K562 (cell line): ENCODE measurements around the gene NOXRED1. TPM values are rescaled to one million over a fixed set of nuclear protein-coding genes. Genes with fewer than 3 reads are reported as not detected.

Experiments
- ATAC-seq: fragments of 200-7000 bp; cut with Tn5 transposase; 3 replicates; pipeline ENCODE4 v1.9.1; 2020; ENCODE audit warnings: moderate library complexity
- BruUV-seq: library from RNA; stranded (reverse); fragments of 400-500 nt; replicated peaks from 2 replicates; lab custom pipeline; 2021; lab: Mats Ljungman, UMichigan
- CTCF ChIA-PET: fragments of 300-600 bp; formaldehyde crosslinking; extraction: SDS; loops from one replicate; lab custom pipeline; 2021; ENCODE audit warnings: low intra/inter-chr PET ratio; lab: Yijun Ruan, JAX
- POLR2A ChIA-PET: fragments of 300-600, 350-650 bp; sonication (Branson Sonifier 250); formaldehyde crosslinking; extraction: SDS; loops from one replicate; lab custom pipeline; 2021; ENCODE audit warnings: antibody characterized with exemption, inconsistent platforms; lab: Yijun Ruan, JAX
- DNase-seq, 4 experiments: peaks; one replicate each; pipeline versions ENCODE4 v3.0.0 to v3.0.0-alpha.2; 2011 to 2018; ENCODE audit warnings: low spot score in 3 of 4, mixed read lengths in 3 of 4; ENCODE audit errors: extremely low read depth in 1 of 4
- FAIRE-seq: peaks from 2 replicates; lab custom pipeline; 2011; peaks lifted over from hg19 to GRCh38; lab: Jason Lieb, UNC
- H2AFZ ChIP-seq: 2 replicates; pipeline ENCODE4 v1.6.0; 2011; ENCODE audit warnings: low read depth, low read length, control low read depth, inconsistent platforms
- H3K27ac ChIP-seq: fragments of 200-600 bp; 3 replicates; pipeline ENCODE4 v1.8.0; 2011; ENCODE audit warnings: low read depth, mild to moderate bottlenecking, control low read depth, inconsistent platforms, low read length, moderate library complexity, mixed read lengths; ENCODE audit errors: extremely low read depth
- H3K27me3 ChIP-seq, 2 experiments: fragments of 300-600 bp in 1 of 2; 2 replicates in 1 of 2; 3 replicates in 1 of 2; pipeline versions ENCODE4 v1.6.0 to v1.8.0; 2011; ENCODE audit warnings: inconsistent platforms in 2 of 2, low read length in 2 of 2, mild to moderate bottlenecking in 1 of 2, mixed read lengths in 1 of 2, moderate library complexity in 1 of 2; ENCODE audit not compliant: control insufficient read depth in 2 of 2, insufficient read depth in 2 of 2
- H3K36me3 ChIP-seq: fragments of 300-600 bp; 3 replicates; pipeline ENCODE4 v1.8.0; 2011; ENCODE audit warnings: mild to moderate bottlenecking, low read length, inconsistent platforms; ENCODE audit not compliant: control insufficient read depth, insufficient read depth
- H3K4me1 ChIP-seq, 2 experiments: fragments of 200-600 bp in 1 of 2; replicated peaks in 1 of 2; 2 replicates in 1 of 2; 3 replicates in 1 of 2; pipeline versions ENCODE4 v1.5.1 to v1.8.0; 2011; ENCODE audit warnings: inconsistent platforms in 2 of 2, low read length in 2 of 2, mild to moderate bottlenecking in 1 of 2, mixed read lengths in 1 of 2, moderate library complexity in 1 of 2; ENCODE audit not compliant: control insufficient read depth in 2 of 2, insufficient read depth in 2 of 2
- H3K4me2 ChIP-seq: 2 replicates; pipeline ENCODE4 v1.6.1; 2011; ENCODE audit warnings: low read length, control low read depth, inconsistent platforms, mixed read lengths; ENCODE audit not compliant: insufficient read depth
- H3K4me3 ChIP-seq: fragments of 200-600 bp; sonication (generic), shearing (Covaris generic); 2 replicates; pipeline ENCODE4 v1.5.1; 2016; ENCODE audit warnings: control low read depth, inconsistent platforms
- H3K79me2 ChIP-seq: fragments of 200-600 bp; 3 replicates; pipeline ENCODE4 v1.8.0; 2011; ENCODE audit warnings: low read length, inconsistent platforms; ENCODE audit not compliant: control insufficient read depth, insufficient read depth
- H3K9ac ChIP-seq, 2 experiments: 2 replicates each; pipeline versions ENCODE4 v1.6.0 to v1.6.1; 2011; ENCODE audit warnings: low read depth in 2 of 2, low read length in 2 of 2, control low read depth in 1 of 2, inconsistent platforms in 1 of 2, mild to moderate bottlenecking in 1 of 2, mixed read lengths in 1 of 2; ENCODE audit not compliant: insufficient read depth in 1 of 2
- H3K9me1 ChIP-seq: one replicate; pipeline ENCODE4 v1.6.0; 2011; ENCODE audit warnings: inconsistent platforms, mild to moderate bottlenecking, low read length, moderate library complexity; ENCODE audit not compliant: control insufficient read depth, insufficient read depth
- H3K9me3 ChIP-seq: replicated peaks from 2 replicates; pipeline ENCODE4 v1.5.1; 2011; ENCODE audit warnings: low read depth, low read length, inconsistent platforms; ENCODE audit not compliant: control insufficient read depth, insufficient read depth
- H4K20me1 ChIP-seq: replicated peaks from 2 replicates; pipeline ENCODE4 v1.6.1; 2011; ENCODE audit warnings: low read length, inconsistent platforms, mixed read lengths; ENCODE audit not compliant: control insufficient read depth, insufficient read depth
- ESRRB ChIP-seq: fragments of 250-450 bp; sonication (Bioruptor Pico); IDR thresholded peaks from 2 replicates; pipeline ENCODE4 v1.5.0; 2020; ENCODE audit warnings: mild to moderate bottlenecking, moderate library complexity, borderline replicate concordance
- MIER1 ChIP-seq: fragments of 450-650 bp; IDR thresholded peaks from 2 replicates; pipeline ENCODE4 v1.6.1; 2016; ENCODE audit warnings: antibody characterized with exemption, mild to moderate bottlenecking, low read depth
- MTF1 ChIP-seq: fragments of 250-450 bp; sonication (Bioruptor Pico); IDR thresholded peaks from 2 replicates; pipeline ENCODE4 v1.9.0; 2021; ENCODE audit warnings: moderate library complexity, mild to moderate bottlenecking, inconsistent platforms, borderline replicate concordance
- NFE2L1 ChIP-seq: fragments of 450-650 bp; IDR thresholded peaks from 2 replicates; pipeline ENCODE4 v1.6.1; 2016; ENCODE audit warnings: missing genetic modification characterization, low read depth, mild to moderate bottlenecking, missing compliant biosample characterization, moderate library complexity, borderline replicate concordance
- RBFOX2 ChIP-seq: fragments of 200-400 bp; formaldehyde crosslinking; IDR thresholded peaks from 2 replicates; pipeline ENCODE4 v1.6.1; 2017; ENCODE audit warnings: low read depth, mild to moderate bottlenecking, low read length, moderate library complexity
- RBM39 ChIP-seq: fragments of 200-400 bp; formaldehyde crosslinking; optimal IDR thresholded peaks from 2 replicates; pipeline ENCODE3; 2018; ENCODE audit warnings: low read depth, low read length
- SMC3 ChIP-seq: conservative IDR thresholded peaks from 2 replicates; pipeline ENCODE4 v1.6.1; 2011; ENCODE audit warnings: low read depth, low read length, improper control_type of control experiment; ENCODE audit not compliant: insufficient read depth
- WGBS: fragments of 100-300 bp; shearing (Covaris generic); methylation state at CpG from one replicate; pipeline ENCODE4 v1.1.6; 2016; ENCODE audit warnings: low coverage, mixed read lengths; ENCODE audit not compliant: insufficient coverage; ENCODE audit errors: missing lambda C conversion rate; 5-methylcytosine and 5-hydroxymethylcytosine counted together
- in situ Hi-C: fragments of 300-500 bp; cut with MboI; formaldehyde crosslinking; loops from 4 replicates; pipeline ENCODE4 v1.15.0; 2018; ENCODE audit warnings: inconsistent platforms, mixed read lengths
- intact Hi-C: fragments of 100-400 bp; cut with micrococcal nuclease; formaldehyde crosslinking; loops from 2 replicates; pipeline ENCODE4 v1.14.2; 2022
- polyA plus RNA-seq, 8 experiments: library from polyadenylated mRNA; depleted of rRNA in 4 of 8; stranded (reverse) in 5 of 8; unstranded in 3 of 8; fragments of >200 nt; fragmentation: Nextera tagmentation in 2 of 8; fragmentation: Illumina TruSeq in 1 of 8; extraction: Ambion mirVana in 2 of 8; extraction: Trizol in 1 of 8; gene quantifications; 2 replicates each; pipeline versions ENCODE4 v1.2.1 to v1.2.3, GENCODE V29; 2011 to 2014; ENCODE audit warnings: inconsistent platforms in 1 of 8, missing spikeins in 1 of 8
- total RNA-seq, 7 experiments: library from RNA; depleted of rRNA in 6 of 7; stranded (reverse); fragments of >200 nt in 6 of 7; fragmentation: Illumina TruSeq in 2 of 7; extraction: Trizol in 2 of 7; gene quantifications; 2 replicates each; pipeline versions ENCODE4 v1.2.1 to v1.2.3, GENCODE V29; 2011 to 2021; ENCODE audit warnings: low replicate concordance in 1 of 7
- TF ChIP-seq, protein P1 (sequence below), 2 experiments: IDR thresholded peaks; 2 replicates each; pipeline ENCODE4 v1.6.1; 2012; ENCODE audit warnings: improper control_type of control experiment in 2 of 2, low read depth in 2 of 2, low read length in 2 of 2, borderline replicate concordance in 1 of 2
- TF ChIP-seq, protein P2 (sequence below): fragments of 250-450 bp; sonication (Bioruptor Pico); IDR thresholded peaks from 2 replicates; pipeline ENCODE4 v1.5.0; 2021; ENCODE audit warnings: mild to moderate bottlenecking, moderate library complexity
- TF ChIP-seq, protein P3 (sequence below): fragments of 250-450 bp; sonication (Bioruptor Pico); IDR thresholded peaks from 2 replicates; pipeline ENCODE4 v1.8.0; 2022; ENCODE audit warnings: inconsistent platforms, mild to moderate bottlenecking, moderate library complexity, borderline replicate concordance
- TF ChIP-seq, protein P4 (sequence below): fragments of 450-650 bp; IDR thresholded peaks from 2 replicates; pipeline ENCODE4 v1.7.1; 2018; ENCODE audit warnings: mild to moderate bottlenecking, low read depth; ENCODE audit not compliant: partially characterized antibody

The NOXRED1 gene
- total and polyA plus RNA-seq, 9 of the 15 experiments (the other 6 are each of a cell fraction or from before 2014, with no cell fraction given): 0.15 to 0.85 (median 0.30) TPM

DNA sequence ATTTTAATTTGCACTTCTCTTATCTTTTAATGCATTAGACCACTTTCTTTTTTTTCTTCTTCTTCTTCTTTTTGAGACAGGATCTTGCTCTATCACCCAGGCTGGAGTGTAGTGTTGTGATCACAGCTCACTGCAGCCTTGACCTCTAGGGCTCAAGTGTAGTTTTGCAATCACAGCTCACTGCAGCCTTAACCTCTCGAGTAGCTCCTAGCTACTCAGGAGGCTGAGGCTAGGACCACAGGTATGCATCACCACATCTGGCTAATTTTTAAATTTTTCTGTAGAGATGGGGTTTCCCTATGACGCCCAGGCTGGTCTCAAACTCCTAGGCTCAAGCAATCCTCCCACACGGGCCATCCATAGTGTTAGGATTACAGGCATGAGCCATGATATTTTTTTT, 59.2 kb downstream of the NOXRED1 start:
- in situ Hi-C loops (no loop called here), intact Hi-C loops (no loop called here)
- no TSS peak for BruUV-seq
- H3K27me3 ChIP-seq: no peaks in the 10 kb centered on the region
- DNase-seq: no peak
- no peaks in the 10 kb centered on the region for H3K79me2 ChIP-seq
- H3K9ac ChIP-seq: no peak overlapping the region
- H4K20me1 ChIP-seq: no peaks in the 10 kb centered on the region
- ChIA-PET POLR2A (interaction anchor here (0.6 kb wide), 1 partner anchor 353 kb away, joined by 3 read pairs; no protein-coding TSS in a partner anchor), CTCF (no interaction called here)
- H3K36me3 ChIP-seq: no peaks in the 10 kb centered on the region
- no peak overlapping the region for H2AFZ ChIP-seq
- H3K27ac ChIP-seq: no peak overlapping the region
- H3K4me3 ChIP-seq: no peak overlapping the region
- no peak for ATAC-seq
- WGBS: 64% methylated on average over 3 of the region's 3 CpGs
- FAIRE-seq: no peak
- no peak overlapping the region for H3K4me2 ChIP-seq
- no peaks in the 10 kb centered on the region for H3K9me1 ChIP-seq
- no peaks in the 10 kb centered on the region for H3K4me1 ChIP-seq
- no peaks in the 10 kb centered on the region for H3K9me3 ChIP-seq
- TF ChIP-seq, protein P1, sequence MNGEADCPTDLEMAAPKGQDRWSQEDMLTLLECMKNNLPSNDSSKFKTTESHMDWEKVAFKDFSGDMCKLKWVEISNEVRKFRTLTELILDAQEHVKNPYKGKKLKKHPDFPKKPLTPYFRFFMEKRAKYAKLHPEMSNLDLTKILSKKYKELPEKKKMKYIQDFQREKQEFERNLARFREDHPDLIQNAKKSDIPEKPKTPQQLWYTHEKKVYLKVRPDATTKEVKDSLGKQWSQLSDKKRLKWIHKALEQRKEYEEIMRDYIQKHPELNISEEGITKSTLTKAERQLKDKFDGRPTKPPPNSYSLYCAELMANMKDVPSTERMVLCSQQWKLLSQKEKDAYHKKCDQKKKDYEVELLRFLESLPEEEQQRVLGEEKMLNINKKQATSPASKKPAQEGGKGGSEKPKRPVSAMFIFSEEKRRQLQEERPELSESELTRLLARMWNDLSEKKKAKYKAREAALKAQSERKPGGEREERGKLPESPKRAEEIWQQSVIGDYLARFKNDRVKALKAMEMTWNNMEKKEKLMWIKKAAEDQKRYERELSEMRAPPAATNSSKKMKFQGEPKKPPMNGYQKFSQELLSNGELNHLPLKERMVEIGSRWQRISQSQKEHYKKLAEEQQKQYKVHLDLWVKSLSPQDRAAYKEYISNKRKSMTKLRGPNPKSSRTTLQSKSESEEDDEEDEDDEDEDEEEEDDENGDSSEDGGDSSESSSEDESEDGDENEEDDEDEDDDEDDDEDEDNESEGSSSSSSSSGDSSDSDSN (IDR thresholded peaks at IDR 0.05; ENCODE audit: borderline replicate concordance in 1 of 2, low read depth in 2 of 2, low read length in 2 of 2): no peak
- TF ChIP-seq RBM39 (no peak), ESRRB (CRISPR knock-in tag) (no peak), SMC3 (no peak), MTF1 (CRISPR knock-in tag) (no peak), NFE2L1 (tag) (no peak), RBFOX2 (no peak), MIER1 (no peak)
- TF ChIP-seq, protein P2, sequence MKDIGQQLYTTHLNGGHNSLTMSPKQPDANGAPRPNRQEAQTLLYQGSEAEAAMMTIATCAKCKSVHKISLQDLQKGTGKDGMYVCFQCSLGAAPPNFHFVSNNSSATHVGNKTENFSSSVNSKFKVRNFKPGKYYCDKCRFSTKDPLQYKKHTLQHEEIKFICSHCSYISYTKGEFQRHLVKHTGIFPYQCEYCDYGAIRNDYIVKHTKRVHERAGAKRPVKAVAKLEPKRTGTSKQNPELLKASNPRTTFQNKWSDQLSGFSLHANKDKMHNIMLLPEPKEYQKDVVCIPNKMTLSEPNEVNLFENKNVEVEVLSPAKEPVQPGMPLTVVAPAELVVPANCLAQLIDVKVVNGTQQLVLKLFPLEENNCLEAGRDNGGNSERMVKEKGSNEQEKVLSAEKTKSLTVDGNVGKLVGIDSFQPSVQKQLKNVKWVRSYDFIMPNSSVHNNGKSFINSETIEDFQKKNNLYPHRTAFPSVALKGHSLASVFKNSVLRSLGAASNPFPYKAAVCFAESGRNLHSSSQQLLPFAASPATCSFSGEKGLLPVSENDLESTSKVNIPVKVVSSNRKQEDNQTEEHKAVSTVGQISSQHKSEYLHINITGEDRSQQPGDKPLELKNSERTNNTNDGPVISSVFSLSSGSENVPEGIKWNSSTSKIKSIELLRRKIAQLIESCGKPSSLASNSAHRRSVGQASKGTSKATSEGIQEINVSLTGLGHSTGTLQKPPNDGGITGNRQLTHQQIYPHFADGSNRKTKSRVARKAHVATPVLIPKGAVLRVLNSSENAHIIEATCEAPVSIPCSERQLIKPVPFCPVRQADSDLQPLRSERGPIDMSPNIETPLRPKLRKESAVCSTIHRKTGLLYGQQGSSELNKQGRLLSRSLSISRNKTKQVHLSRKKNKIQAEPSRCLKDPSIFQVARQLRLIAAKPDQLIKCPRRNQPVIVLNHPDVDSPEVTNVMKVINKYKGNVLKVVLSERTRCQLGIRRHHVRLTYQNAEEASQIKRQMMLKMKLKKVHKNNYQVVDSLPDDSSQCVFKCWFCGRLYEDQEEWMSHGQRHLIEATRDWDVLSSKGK (CRISPR knock-in tag): no peak
- TF ChIP-seq, protein P3, sequence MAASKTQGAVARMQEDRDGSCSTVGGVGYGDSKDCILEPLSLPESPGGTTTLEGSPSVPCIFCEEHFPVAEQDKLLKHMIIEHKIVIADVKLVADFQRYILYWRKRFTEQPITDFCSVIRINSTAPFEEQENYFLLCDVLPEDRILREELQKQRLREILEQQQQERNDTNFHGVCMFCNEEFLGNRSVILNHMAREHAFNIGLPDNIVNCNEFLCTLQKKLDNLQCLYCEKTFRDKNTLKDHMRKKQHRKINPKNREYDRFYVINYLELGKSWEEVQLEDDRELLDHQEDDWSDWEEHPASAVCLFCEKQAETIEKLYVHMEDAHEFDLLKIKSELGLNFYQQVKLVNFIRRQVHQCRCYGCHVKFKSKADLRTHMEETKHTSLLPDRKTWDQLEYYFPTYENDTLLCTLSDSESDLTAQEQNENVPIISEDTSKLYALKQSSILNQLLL (CRISPR knock-in tag): no peak
- TF ChIP-seq, protein P4, sequence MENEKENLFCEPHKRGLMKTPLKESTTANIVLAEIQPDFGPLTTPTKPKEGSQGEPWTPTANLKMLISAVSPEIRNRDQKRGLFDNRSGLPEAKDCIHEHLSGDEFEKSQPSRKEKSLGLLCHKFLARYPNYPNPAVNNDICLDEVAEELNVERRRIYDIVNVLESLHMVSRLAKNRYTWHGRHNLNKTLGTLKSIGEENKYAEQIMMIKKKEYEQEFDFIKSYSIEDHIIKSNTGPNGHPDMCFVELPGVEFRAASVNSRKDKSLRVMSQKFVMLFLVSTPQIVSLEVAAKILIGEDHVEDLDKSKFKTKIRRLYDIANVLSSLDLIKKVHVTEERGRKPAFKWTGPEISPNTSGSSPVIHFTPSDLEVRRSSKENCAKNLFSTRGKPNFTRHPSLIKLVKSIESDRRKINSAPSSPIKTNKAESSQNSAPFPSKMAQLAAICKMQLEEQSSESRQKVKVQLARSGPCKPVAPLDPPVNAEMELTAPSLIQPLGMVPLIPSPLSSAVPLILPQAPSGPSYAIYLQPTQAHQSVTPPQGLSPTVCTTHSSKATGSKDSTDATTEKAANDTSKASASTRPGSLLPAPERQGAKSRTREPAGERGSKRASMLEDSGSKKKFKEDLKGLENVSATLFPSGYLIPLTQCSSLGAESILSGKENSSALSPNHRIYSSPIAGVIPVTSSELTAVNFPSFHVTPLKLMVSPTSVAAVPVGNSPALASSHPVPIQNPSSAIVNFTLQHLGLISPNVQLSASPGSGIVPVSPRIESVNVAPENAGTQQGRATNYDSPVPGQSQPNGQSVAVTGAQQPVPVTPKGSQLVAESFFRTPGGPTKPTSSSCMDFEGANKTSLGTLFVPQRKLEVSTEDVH: no peak
